IPS DF 4.7 (cell line): ENCODE data around the gene HNRNPA1L2.
"Not testable (repeated sequence)": the region's sequence is repeated elsewhere in the genome, so short reads cannot be mapped to it uniquely, and the experiment has no call there.

Experiments used
- DNase-seq: peaks from one replicate; pipeline ENCODE4 v3.0.0-alpha.2; 2013; ENCODE audit warnings: low spot score; ENCODE audit errors: extremely low read depth

The HNRNPA1L2 gene

GRCh38 chr13:52642131-52642530 is at the start of gene HNRNPA1L2:
Gene HNRNPA1L2 (plus strand): TSS chr13:52642431. CDS start chr13:52642493, 62 bp downstream.
- no peak for DNase-seq

GRCh38 chr13:52593175-52593574 is 49.1 kb upstream of the HNRNPA1L2 start:
- not testable (repeated sequence) for DNase-seq

GRCh38 chr13:52593812-52594211 is 48.4 kb upstream of the HNRNPA1L2 start:
- DNase-seq, result not testable (repeated sequence)

- not testable (repeated sequence) for DNase-seq
Observed at GRCh38 chr13:52594295-52594694, 47.9 kb upstream of the HNRNPA1L2 start.

GRCh38 chr13:52597676-52598075 is 44.6 kb upstream of the HNRNPA1L2 start:
- no peak for DNase-seq

GRCh38 chr13:52599037-52599847 is 43.0 kb upstream of the HNRNPA1L2 start:
- no peak for DNase-seq

GRCh38 chr13:52599848-52600603 is 42.2 kb upstream of the HNRNPA1L2 start:
- no peak for DNase-seq

- DNase-seq, result no peak
Observed at GRCh38 chr13:52600666-52601065, 41.6 kb upstream of the HNRNPA1L2 start.

GRCh38 chr13:52603316-52603715 is 38.9 kb upstream of the HNRNPA1L2 start:
- not testable (repeated sequence) for DNase-seq

- DNase-seq, result not testable (repeated sequence)
Observed at GRCh38 chr13:52606126-52606525, 36.1 kb upstream of the HNRNPA1L2 start.

GRCh38 chr13:52606795-52607194 is 35.4 kb upstream of the HNRNPA1L2 start:
- DNase-seq, result not testable (repeated sequence)

- DNase-seq, result not testable (repeated sequence)
Observed at GRCh38 chr13:52608184-52608583, 34.0 kb upstream of the HNRNPA1L2 start.

- not testable (repeated sequence) for DNase-seq
Observed at GRCh38 chr13:52609013-52609606, 33.1 kb upstream of the HNRNPA1L2 start.

- DNase-seq, result not testable (repeated sequence)
Observed at GRCh38 chr13:52610158-52610557, 32.1 kb upstream of the HNRNPA1L2 start.

GRCh38 chr13:52615134-52615801 is 27.0 kb upstream of the HNRNPA1L2 start:
- DNase-seq, result no peak

GRCh38 chr13:52615812-52616211 is 26.4 kb upstream of the HNRNPA1L2 start:
- no peak for DNase-seq

- DNase-seq, result no peak
Observed at GRCh38 chr13:52617070-52618060, 24.9 kb upstream of the HNRNPA1L2 start.

- DNase-seq, result not testable (repeated sequence)
Observed at GRCh38 chr13:52631083-52631690, 11.0 kb upstream of the HNRNPA1L2 start.

GRCh38 chr13:52638666-52639328 is 3.4 kb upstream of the HNRNPA1L2 start:
- no peak for DNase-seq
